Smooth muscle cell (in vitro differentiated cells): ENCODE measurements around the gene WWOX. TPM values are rescaled to one million over a fixed set of nuclear protein-coding genes. Genes with fewer than 3 reads are reported as not detected.

ENCODE experiments used
- DNase-seq: peaks from one replicate; lab custom pipeline; 2025; ENCODE audit not compliant: unreplicated experiment; lab: John Stamatoyannopoulos, UW
- H2AFZ ChIP-seq: fragments of 200-600 bp; sonication (generic); 2 replicates; pipeline ENCODE4 v1.6.0; 2016; ENCODE audit warnings: antibody characterized with exemption, low read depth, mild to moderate bottlenecking
- H3F3A ChIP-seq: fragments of 200-600 bp; sonication (generic); 2 replicates; pipeline ENCODE4 v1.6.0; 2017; ENCODE audit warnings: antibody characterized with exemption, low read depth
- H3K27ac ChIP-seq: fragments of 200-600 bp; sonication (generic); 2 replicates; pipeline ENCODE4 v1.5.1; 2016; ENCODE audit warnings: low read depth, mild to moderate bottlenecking
- H3K27me3 ChIP-seq: fragments of 200-600 bp; sonication (generic); 2 replicates; pipeline ENCODE4 v1.6.1; 2016; ENCODE audit warnings: low read depth, mild to moderate bottlenecking
- H3K36me3 ChIP-seq: fragments of 200-600 bp; sonication (generic); 2 replicates; pipeline ENCODE4 v1.5.1; 2016; ENCODE audit warnings: low read depth
- H3K4me1 ChIP-seq: fragments of 200-600 bp; sonication (generic); 2 replicates; pipeline ENCODE4 v1.5.1; 2016; ENCODE audit warnings: low read depth
- H3K4me2 ChIP-seq: fragments of 200-600 bp; sonication (generic); 2 replicates; pipeline ENCODE4 v1.6.0; 2016; ENCODE audit warnings: mild to moderate bottlenecking
- H3K4me3 ChIP-seq: fragments of 200-600 bp; sonication (generic); 2 replicates; pipeline ENCODE4 v1.5.1; 2016; ENCODE audit warnings: mild to moderate bottlenecking
- H3K79me2 ChIP-seq: fragments of 200-600 bp; sonication (generic); 2 replicates; pipeline ENCODE4 v1.6.0; 2016; ENCODE audit warnings: low read depth, mild to moderate bottlenecking
- H3K9ac ChIP-seq: fragments of 200-600 bp; sonication (generic); 2 replicates; pipeline ENCODE4 v1.6.0; 2016; ENCODE audit warnings: low read depth
- H3K9me3 ChIP-seq: fragments of 200-600 bp; sonication (generic); replicated peaks from 2 replicates; pipeline ENCODE4 v1.5.1; 2016; ENCODE audit warnings: low read depth
- H4K20me1 ChIP-seq: fragments of 200-600 bp; sonication (generic); 2 replicates; pipeline ENCODE4 v1.6.0; 2016; ENCODE audit warnings: low read depth
- WGBS: methylation state at CpG from one replicate; pipeline ENCODE4 v1.1.7; 2016; ENCODE audit warnings: low lambda C conversion rate; 5-methylcytosine and 5-hydroxymethylcytosine counted together
- polyA plus RNA-seq: library from polyadenylated mRNA; unstranded; fragments of >200 nt; fragmentation: Nextera tagmentation; extraction: Ambion mirVana; gene quantifications from 2 replicates; pipeline ENCODE4 v1.2.1, GENCODE V29; 2016
- total RNA-seq: library from RNA; depleted of rRNA; stranded (reverse); fragments of >200 nt; gene quantifications from 2 replicates; pipeline ENCODE4 v1.2.3, GENCODE V29; 2014
- TF ChIP-seq, protein P1 (sequence below): fragments of 200-600 bp; sonication (generic); IDR thresholded peaks from 2 replicates; pipeline ENCODE4 v1.5.1; 2017; ENCODE audit warnings: borderline replicate concordance, mild to moderate bottlenecking, antibody characterized with exemption; ENCODE audit not compliant: insufficient read depth, poor library complexity, severe bottlenecking

WWOX gene
- total and polyA plus RNA-seq, 2 experiments from 2014 or later = 7.5 to 14.0 TPM

DNA sequence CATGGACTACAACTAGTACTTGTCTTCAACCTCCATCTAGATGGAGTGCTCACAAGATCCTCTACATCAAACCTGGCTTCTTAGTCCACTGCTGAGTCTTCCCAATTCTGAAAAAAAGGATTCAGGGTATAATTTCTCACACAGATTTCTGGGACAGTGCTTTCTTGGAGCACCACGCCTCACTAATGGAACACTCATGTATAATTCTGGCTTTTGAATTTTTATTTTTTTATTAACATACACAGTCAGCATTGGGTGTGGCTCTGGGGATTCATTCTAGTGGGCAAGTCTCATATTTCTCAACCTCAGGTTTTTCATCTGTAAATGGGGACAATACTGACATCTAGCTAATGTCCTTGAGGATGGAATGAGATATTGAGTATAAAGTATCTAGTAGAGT, 696.0 kb downstream of the WWOX start:
- Histone ChIP-seq H3K79me2 (no peaks in the 10 kb centered on the region), H3K9me3 (no peaks in the 10 kb centered on the region), H3K36me3 (no peaks in the 10 kb centered on the region), H3K4me1 (no peaks in the 10 kb centered on the region), H3K4me3 (no peak overlapping the region), H3K9ac (no peak overlapping the region), H3K4me2 (no peak overlapping the region), H4K20me1 (no peaks in the 10 kb centered on the region), H2AFZ (no peak overlapping the region), H3K27ac (no peak overlapping the region), H3F3A (no peaks in the 10 kb centered on the region), H3K27me3 (no peaks in the 10 kb centered on the region)
- WGBS = 97% methylated on average over 1 of the region's 1 CpG
- no peak for DNase-seq
- TF ChIP-seq, protein P1, sequence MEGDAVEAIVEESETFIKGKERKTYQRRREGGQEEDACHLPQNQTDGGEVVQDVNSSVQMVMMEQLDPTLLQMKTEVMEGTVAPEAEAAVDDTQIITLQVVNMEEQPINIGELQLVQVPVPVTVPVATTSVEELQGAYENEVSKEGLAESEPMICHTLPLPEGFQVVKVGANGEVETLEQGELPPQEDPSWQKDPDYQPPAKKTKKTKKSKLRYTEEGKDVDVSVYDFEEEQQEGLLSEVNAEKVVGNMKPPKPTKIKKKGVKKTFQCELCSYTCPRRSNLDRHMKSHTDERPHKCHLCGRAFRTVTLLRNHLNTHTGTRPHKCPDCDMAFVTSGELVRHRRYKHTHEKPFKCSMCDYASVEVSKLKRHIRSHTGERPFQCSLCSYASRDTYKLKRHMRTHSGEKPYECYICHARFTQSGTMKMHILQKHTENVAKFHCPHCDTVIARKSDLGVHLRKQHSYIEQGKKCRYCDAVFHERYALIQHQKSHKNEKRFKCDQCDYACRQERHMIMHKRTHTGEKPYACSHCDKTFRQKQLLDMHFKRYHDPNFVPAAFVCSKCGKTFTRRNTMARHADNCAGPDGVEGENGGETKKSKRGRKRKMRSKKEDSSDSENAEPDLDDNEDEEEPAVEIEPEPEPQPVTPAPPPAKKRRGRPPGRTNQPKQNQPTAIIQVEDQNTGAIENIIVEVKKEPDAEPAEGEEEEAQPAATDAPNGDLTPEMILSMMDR = no peak

DNA sequence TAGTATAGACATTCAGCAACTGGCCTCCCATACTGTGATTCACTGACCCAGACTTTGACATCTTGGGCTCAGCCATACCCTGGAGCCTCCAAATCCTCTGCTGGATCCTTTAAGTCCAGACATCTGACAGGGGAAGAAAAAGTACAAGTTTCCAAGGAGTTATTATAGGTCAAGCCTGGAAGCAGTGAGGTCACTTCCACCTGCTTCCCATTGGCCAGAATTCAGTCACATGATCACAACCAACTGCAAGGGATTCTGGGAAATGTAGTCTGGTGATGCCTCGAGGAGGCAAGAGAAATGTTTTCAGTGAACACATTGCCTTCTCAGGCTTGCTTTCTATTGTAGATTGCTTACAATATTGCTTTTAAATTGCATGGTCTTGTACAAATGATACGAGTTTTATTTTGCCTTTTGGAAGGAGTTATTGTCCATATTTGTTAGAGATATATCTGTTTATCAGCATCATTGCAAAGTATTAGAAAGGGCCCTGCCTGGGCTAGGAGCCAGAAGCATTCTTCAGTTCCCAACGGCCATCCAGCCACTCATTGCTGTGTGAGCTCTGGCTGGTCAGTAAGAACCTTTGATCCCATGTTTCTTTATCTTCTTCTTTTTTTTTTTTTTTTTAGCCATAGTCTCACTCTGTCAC, 696.9 kb downstream of the WWOX start:
- H3K4me1 ChIP-seq = no peaks in the 10 kb centered on the region
- WGBS = 72% methylated on average over 3 of the region's 3 CpGs
- no peaks in the 10 kb centered on the region for H3F3A ChIP-seq
- no peaks in the 10 kb centered on the region for H3K36me3 ChIP-seq
- no peak overlapping the region for H3K27ac ChIP-seq
- H3K79me2 ChIP-seq = no peaks in the 10 kb centered on the region
- no peak overlapping the region for H3K4me2 ChIP-seq
- H3K4me3 ChIP-seq = no peak overlapping the region
- no peaks in the 10 kb centered on the region for H3K27me3 ChIP-seq
- TF ChIP-seq, protein P1 = no peak
- no peak overlapping the region for H2AFZ ChIP-seq
- no peaks in the 10 kb centered on the region for H3K9me3 ChIP-seq
- DNase-seq = no peak
- no peak overlapping the region for H3K9ac ChIP-seq
- H4K20me1 ChIP-seq = no peaks in the 10 kb centered on the region

DNA sequence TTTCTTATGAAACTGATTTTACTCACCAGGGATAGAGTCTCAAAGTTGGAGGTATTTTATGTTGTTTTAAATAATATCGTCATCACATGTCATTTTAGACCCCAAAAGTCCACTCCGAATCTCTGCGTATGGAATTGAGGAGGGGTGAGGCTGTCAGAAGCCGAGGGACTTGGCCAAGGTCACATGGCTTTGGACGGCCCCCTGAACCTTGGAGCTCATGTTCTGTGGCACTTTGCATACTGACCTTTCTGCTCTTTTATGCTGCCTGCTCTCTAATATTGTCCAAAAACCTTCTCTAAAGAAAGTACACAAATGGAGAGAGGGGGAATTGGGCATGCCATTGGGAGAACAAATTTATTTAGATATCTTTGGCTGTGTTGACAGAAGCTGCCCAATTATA, 700.0 kb downstream of the WWOX start:
- DNase-seq = no peak
- Histone ChIP-seq H3K9me3 (no peaks in the 10 kb centered on the region), H4K20me1 (no peaks in the 10 kb centered on the region), H2AFZ (no peak overlapping the region), H3K4me1 (no peaks in the 10 kb centered on the region), H3K36me3 (no peaks in the 10 kb centered on the region), H3K79me2 (no peaks in the 10 kb centered on the region), H3K27ac (no peak overlapping the region), H3K27me3 (no peaks in the 10 kb centered on the region), H3K4me3 (no peak overlapping the region), H3F3A (no peaks in the 10 kb centered on the region), H3K4me2 (no peak overlapping the region), H3K9ac (no peak overlapping the region)
- TF ChIP-seq, protein P1 = no peak
- 74% methylated on average over 5 of the region's 5 CpGs for WGBS

DNA sequence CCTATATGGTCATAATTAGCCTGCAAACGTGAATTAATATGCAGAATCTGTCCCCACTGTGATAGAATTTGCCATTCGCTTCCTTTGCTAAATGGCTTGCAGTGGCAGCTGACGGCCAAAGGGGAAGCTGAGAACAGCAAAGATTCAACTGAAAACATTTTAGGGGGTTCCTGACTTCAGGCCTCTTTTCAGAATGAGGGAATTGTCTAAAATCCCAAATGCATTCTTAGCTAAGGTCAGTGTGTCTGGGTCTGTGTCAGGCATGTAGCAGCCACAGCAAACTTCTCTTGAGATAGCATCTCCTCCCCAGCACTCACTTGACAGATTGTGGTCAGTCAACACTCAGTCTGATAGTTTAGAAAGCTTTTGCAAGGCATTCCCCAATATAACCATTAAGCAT, 701.1 kb downstream of the WWOX start:
- no peak overlapping the region for H3K9ac ChIP-seq
- no peak overlapping the region for H3K4me3 ChIP-seq
- no peaks in the 10 kb centered on the region for H3K36me3 ChIP-seq
- TF ChIP-seq, protein P1 = no peak
- H3K79me2 ChIP-seq = no peaks in the 10 kb centered on the region
- H3K4me2 ChIP-seq = no peak overlapping the region
- no peak overlapping the region for H2AFZ ChIP-seq
- no peaks in the 10 kb centered on the region for H4K20me1 ChIP-seq
- no peak for DNase-seq
- H3K27ac ChIP-seq = no peak overlapping the region
- 72% methylated on average over 3 of the region's 3 CpGs for WGBS
- no peaks in the 10 kb centered on the region for H3K27me3 ChIP-seq
- no peaks in the 10 kb centered on the region for H3K9me3 ChIP-seq
- H3K4me1 ChIP-seq = no peaks in the 10 kb centered on the region
- H3F3A ChIP-seq = no peaks in the 10 kb centered on the region
